HFF-Myc (cell line): Measurements from ENCODE around the gene NTRK2.

Experiments used
- DNase-seq: peaks from one replicate; pipeline ENCODE4 v3.0.0-alpha.2; 2011; ENCODE audit warnings: low read depth; ENCODE audit errors: extremely low read depth
- H3K4me3 ChIP-seq: replicated peaks from 2 replicates; pipeline ENCODE4 v1.5.1; 2011; ENCODE audit warnings: low read depth, mild to moderate bottlenecking, control low read depth, low read length
- TF ChIP-seq, protein P1 (sequence below): IDR thresholded peaks from 2 replicates; pipeline ENCODE4 v1.5.1; 2012; ENCODE audit warnings: mild to moderate bottlenecking, low read depth, low read length, control low read depth; ENCODE audit errors: missing control alignments

Gene NTRK2

DNA sequence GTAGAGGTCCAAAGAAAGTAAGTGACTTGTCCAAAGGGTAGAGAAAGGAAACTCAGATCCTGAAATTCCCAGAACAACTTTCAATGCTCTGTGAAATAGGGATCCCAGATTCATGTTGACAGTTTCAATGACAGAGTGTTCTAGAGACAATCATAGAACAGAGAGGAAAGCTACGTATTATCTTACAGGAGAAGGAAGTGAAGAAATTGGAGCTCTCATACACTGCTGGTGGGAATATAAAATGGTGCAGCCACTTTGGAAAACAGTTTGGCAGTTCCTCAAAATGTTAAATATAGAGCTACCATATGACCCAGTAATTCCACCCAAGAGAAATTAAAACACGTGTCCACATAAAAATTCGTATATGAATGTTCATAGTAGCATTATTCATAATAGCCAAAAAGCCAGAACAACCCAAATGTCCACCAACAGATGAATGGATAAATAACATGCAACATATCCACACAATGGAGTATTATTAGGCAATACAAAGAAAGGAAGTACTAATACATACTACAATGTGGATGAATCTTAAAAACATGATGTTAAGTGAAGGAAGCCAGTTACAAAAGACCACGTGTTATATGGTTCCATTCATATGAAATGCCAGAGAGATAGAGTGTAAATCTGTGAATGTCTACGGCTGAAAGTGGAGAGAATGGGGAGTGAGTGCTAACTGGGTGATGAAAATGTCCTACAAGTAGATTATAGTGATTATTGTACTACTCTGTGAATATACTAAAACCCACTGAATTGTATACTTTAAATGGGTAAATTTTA lies 197.1 kb downstream of the NTRK2 start:
- no peak for DNase-seq
- H3K4me3 ChIP-seq: no peak overlapping the region
- TF ChIP-seq, protein P1, sequence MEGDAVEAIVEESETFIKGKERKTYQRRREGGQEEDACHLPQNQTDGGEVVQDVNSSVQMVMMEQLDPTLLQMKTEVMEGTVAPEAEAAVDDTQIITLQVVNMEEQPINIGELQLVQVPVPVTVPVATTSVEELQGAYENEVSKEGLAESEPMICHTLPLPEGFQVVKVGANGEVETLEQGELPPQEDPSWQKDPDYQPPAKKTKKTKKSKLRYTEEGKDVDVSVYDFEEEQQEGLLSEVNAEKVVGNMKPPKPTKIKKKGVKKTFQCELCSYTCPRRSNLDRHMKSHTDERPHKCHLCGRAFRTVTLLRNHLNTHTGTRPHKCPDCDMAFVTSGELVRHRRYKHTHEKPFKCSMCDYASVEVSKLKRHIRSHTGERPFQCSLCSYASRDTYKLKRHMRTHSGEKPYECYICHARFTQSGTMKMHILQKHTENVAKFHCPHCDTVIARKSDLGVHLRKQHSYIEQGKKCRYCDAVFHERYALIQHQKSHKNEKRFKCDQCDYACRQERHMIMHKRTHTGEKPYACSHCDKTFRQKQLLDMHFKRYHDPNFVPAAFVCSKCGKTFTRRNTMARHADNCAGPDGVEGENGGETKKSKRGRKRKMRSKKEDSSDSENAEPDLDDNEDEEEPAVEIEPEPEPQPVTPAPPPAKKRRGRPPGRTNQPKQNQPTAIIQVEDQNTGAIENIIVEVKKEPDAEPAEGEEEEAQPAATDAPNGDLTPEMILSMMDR: no peak

DNA sequence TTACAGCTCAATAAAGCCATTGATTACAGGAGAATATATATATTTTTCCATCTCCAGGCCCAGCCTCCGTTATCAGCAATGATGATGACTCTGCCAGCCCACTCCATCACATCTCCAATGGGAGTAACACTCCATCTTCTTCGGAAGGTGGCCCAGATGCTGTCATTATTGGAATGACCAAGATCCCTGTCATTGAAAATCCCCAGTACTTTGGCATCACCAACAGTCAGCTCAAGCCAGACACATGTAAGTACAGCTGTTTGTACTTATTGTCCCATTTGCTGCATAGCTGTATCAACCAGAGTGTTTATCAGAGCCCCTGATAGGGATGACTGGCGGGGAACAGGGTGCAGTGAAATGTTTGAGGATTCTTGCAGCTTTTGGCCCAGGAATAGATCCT lies 197.7 kb downstream of the NTRK2 start:
- H3K4me3 ChIP-seq: no peak overlapping the region
- TF ChIP-seq, protein P1: no peak

DNA sequence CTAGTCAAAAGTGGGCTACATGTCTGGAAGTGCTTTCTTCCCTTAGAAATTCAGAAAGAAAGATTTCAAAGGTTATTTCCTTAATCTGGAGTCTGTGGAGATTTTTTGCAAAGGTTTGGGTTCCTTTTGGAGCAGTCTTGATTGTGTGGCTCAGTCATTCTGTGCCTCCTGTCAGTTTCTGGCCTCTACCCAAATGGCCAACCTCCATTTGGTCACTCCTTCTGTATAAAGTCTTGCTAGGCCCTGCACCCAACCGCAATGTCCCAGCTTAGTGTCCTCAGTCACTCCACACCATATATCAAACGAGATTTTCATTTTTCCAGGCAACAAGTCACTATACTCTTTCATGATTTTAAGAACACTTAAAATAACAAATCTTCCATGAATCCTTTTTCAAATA lies 199.6 kb downstream of the NTRK2 start:
- no peak for DNase-seq
- no peak overlapping the region for H3K4me3 ChIP-seq
- TF ChIP-seq, protein P1: no peak

More for the DNA sequence above, 197.7 kb downstream of the NTRK2 start:
- DNase-seq: no peak

DNA sequence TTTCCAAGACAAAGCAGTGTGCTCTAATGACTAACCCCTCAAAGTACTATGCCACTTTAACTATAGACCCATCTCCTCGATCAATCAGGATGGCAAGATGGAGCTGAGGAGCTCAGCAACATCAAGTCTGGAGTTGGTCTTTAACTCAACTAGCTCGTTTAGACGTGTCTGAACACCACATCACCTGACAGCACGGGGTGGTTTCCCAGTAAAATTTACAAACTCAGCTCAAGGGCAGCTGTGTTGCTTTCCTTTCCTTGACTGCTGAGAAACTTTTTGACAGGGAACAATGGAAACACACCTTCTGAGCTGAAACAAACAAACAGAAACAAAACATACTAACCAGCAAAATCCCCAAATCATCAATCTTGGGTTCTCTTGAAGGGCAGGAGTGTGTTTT lies 202.5 kb downstream of the NTRK2 start:
- no peak overlapping the region for H3K4me3 ChIP-seq
- DNase-seq: no peak
- TF ChIP-seq, protein P1: no peak

DNA sequence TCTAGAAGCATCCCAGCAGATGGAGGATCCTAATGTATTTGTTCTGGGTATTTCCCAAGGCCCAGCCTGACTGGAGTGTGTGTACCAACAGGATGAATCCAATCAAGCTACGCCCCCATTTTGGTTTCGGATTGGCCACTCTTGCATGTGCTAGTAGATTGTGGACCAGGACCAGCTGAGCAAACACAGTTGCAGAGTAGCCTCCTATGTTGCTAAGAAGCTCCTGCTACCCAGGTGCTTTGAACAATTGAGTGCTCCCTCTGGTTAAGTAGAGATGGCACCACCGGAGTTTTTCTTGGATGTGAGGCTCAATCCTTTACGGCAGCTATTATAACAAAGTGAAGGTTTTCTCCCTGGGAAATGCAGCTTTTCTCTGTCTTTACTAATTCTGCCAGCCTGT lies 204.5 kb downstream of the NTRK2 start:
- TF ChIP-seq, protein P1: no peak
- DNase-seq: no peak
- H3K4me3 ChIP-seq: no peak overlapping the region

DNA sequence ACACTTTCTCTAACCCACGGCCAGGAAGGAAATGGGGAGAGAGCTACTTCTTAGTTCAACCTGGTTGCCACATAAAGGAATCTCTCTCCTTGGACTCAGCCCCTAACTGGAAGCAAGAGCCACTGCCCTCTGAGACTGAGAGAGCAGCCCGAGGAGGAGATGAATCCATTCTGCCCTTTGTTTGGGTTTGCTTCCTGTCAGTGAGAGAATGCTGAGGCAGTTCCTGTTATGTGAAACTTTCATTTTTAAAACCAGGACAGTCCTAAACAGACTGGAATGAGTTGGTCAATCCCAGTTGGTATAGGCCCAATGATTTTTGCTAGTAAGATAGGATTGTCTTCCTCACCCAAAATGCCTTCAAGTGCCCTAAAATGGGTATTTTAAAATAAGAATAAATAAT lies 205.1 kb downstream of the NTRK2 start:
- no peak overlapping the region for H3K4me3 ChIP-seq
- TF ChIP-seq, protein P1: no peak
- DNase-seq: no peak

DNA sequence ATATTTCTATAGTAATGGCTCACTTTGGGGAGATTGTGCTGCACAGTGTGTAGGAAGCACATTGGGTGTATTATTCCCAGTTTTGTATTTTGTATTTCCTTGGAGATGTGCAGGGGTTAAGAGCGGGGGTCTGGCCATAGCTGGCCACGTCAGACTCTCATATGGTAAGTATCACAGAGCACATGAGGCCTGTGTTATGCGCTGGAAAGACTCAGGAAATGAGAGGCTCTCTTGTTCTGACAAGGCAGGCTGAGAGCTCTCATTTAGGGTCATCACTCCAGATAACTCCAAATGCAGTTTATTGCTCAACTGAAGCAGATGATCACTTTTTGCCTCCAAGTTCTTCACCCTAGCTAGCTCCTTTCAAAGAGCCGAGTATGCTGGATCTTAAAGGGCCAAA lies 205.7 kb downstream of the NTRK2 start:
- H3K4me3 ChIP-seq: no peak overlapping the region
- TF ChIP-seq, protein P1: no peak
- no peak for DNase-seq
